KG1 (cell line): ENCODE results near the gene ERCC8.
"Not testable (repeated sequence)": the region's sequence is repeated elsewhere in the genome, so short reads cannot be mapped to it uniquely, and the experiment has no call there.

Experiments used
- DNase-seq: peaks from one replicate; lab custom pipeline; 2025; lab: John Stamatoyannopoulos, UW

Gene ERCC8, protein sequence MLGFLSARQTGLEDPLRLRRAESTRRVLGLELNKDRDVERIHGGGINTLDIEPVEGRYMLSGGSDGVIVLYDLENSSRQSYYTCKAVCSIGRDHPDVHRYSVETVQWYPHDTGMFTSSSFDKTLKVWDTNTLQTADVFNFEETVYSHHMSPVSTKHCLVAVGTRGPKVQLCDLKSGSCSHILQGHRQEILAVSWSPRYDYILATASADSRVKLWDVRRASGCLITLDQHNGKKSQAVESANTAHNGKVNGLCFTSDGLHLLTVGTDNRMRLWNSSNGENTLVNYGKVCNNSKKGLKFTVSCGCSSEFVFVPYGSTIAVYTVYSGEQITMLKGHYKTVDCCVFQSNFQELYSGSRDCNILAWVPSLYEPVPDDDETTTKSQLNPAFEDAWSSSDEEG

DNA sequence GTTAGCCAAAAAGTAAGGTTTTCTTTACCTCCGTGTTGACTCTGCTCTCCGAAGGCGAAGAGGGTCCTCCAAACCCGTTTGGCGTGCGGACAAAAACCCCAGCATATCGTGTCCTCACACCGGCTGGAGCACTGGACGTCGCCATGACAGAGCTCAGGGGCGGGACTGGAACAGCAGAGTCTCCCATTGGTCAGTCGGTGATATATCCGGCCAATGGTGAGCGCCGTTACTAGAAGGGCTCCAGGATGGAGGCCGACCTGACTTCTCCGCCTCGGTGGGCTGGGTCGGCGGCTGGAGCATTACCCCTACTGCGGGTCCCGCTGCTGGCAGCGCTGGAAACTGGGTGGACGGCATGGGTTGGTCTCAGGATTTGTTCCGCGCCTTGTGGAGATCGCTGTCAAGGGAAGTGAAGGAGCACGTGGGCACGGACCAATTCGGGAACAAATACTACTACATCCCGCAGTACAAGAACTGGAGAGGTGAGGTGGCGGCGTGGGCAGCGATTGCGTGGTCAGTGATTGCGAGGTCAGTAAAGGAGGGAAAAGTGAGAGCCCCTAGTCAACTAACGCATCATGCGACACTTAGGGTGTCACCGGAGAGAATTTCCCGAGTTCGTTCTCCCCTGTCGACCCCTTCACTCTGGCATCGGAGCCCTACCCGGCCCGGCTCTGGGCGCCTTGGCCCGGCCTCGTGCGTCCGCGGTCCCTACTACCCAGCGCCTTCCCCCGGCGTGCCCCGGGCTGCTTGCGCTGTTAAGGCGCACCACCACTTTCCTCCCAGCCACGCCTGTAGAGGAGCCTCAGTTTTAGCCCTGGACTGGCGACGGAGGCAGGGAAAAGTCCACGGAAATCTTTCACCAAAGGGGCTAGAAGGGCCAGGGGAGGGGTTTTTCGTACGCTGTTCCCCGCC, at the start of gene ERCC8, which contains the start of gene NDUFAF2:
ERCC8 (minus strand) TSS at position 167 of the 909 bp plus-strand sequence; CDS start at position 105, 62 bp downstream.
NDUFAF2 (plus strand) TSS at position 302 of the 909 bp plus-strand sequence; CDS start at position 353, 51 bp downstream.
- DNase-seq = peak; percentile 82

DNA sequence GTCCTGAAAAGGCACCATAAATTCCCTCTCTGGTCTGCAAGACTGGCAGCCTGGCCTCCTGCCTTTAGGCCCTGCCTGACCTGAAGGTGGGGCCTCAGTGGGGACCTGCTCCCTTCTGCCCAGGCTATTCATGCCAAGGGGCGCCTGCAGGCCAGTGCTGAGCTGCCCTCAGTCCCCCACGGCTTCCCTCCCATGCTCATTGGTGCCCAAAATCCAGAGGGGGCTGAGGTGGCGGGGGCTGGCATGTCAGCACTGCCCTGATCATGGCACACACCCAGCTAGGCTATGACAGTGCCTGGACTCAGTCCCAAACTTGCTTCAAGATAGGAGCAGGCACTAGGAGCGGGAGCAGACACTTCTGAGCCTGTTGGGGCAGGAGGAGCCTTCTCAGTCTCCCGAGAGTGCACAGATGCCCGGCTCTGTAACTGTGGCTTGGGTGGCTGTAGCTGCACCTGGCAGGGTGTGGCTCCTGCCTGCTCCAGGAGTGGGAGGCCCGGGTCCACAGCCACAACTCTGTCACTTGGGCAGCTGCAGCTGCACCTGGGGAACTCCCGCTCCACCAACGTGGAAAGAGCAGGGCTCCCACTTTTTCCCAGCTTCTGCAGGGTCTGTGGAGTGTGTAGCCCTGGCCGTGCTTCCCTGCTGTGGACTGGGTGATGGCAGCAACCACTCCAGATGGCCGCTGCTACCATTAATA, 49.2 kb upstream of the ERCC8 start:
- no peak for DNase-seq

DNA sequence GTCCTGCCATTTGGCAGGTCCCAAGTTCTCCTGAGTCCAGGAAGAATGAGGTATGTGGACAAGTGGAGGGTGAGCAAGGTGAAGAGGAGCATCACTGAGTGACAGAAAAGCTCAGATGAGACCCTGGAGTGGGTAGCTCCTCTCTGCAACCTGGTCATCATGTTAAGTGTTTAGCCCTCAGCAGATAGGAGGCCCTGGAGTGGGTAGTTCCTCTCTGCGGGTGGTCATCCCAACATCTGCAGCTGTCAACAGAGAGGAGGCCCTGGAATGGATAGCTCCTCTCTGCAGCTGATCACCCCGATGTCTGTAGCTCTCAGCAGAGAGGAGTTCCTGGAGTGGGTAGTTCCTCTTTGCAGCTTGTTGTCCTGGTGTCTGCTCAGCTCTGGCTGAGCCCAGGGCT, 48.6 kb upstream of the ERCC8 start:
- no peak for DNase-seq

DNA sequence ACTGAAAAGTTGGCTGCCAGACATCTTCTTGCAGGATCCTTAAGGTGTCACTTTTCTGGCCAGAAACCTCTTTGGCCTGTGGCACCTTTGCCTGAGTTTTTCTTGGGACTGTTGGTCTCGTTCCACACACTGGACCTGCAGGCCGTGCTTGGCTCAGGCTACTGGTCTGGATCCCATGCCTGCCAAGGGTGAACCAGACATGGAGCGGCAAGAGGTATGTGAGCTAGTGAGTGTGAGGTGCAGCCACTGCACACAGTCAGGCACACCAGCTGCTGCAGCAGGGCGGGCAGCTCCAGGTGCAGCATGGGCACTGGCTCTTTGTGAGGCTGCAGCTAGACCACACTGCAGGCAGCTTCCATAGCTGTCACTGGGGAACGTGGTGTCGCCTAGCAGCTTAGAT, 48.0 kb upstream of the ERCC8 start:
- DNase-seq = no peak

DNA sequence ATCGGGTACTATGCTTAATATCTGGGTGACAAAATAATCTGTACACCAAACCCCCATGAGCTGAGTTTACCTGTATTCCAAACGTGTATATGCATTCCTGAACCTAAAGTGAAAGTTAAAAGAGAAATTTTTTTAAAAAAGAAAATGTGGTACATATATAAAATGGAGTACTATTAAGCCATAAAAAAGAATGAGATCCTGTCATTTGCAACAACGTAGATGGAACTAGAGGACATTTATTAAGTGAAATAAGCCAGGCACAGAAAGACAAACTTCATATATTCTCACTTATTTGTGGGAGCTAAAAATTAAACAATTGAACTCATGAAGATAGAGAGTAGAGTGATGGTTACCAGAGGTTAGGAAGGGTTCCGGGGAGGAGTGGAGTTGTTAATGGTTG, 44.9 kb upstream of the ERCC8 start:
- DNase-seq = no peak

DNA sequence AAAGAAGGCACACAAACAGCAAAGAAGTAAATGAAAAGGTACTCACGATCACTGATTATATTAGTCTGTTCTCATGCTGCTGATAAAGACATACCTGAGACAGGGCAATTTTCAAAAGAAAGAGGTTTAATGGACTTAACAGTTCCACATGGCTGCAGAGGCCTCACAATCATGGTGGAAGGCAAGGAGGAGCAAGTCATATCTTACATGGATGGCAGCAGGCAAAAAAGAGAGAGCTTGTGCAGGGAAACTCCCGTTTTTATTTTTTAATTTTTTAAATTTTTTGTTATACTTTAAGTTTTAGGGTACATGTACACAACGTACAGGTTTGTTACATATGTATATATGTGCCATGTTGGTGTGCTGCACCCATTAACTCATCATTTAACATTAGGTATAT, 37.3 kb upstream of the ERCC8 start:
- DNase-seq = not testable (repeated sequence)

DNA sequence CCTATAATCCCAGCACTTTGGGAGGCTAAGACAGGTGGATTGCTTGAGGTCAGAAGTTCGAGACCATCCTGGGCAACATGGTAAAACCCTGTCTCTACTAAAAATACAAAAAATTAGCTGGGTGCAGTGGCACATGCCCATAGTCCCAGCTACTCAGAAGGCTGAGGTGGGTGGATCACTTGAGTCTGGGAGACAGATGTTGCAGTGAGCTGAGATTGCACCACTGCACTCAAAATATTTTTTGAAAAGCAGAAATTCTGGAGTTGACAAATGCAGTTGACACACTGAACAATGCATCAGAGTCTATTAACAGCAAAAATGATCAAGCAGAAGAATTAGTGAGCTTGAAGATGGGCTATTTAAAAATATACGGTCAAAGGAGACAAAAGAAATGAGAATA, 35.6 kb upstream of the ERCC8 start:
- DNase-seq = no peak

DNA sequence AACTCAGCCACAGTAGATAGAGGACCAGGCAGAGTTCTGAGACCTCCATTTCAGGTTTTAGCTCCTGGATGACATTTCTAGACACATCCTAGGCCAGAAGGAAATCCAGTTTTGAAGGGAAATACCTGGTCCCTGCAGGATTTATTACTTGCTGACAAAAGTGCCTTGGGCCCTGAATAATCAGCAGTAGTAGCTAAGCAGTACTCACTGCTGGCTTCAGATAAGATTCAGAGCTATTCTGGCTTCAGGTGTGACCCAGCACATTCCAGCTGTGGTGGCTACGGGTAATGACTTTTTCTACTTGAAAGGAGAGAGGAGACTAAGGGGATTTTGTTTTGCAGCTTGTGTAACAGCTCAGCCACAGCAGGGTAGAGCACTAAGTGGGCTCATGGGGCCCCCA, 34.1 kb upstream of the ERCC8 start:
- no peak for DNase-seq

DNA sequence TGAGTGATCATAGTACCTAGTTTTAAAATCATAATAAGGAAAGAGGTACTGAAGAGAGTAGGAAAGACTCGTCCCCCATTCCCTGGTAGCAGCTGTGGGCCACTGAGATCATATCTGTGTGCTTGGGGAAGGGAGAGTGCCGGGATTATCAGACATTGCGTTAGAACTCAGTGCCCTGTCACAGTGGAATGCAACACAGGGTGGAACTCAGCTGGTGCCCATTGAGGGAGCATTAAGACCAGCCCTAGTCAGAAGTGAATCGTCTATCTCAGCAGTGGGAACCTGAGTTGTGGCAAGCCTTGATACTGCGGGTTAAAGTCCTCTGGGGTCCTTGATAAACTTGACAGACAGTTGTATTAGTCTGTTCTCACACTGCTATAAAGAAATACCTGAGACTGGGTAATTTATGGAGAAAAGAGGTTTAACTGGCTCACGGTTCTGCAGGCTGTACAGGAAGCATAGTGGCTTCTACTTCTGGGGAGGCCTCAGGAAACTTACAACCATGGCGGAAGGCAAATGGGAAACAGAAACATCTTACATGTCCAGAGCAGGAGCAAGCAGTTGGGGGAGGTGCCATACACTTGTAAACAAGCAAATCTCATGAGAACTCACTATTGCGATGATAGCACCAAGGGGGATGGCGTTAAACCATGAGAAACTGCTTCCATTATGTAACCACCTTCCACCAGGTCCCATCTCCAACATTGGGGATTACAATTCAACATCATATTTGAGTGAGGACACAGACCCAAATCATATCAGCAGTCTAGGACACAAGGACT, 33.3 kb upstream of the ERCC8 start:
- DNase-seq = no peak

DNA sequence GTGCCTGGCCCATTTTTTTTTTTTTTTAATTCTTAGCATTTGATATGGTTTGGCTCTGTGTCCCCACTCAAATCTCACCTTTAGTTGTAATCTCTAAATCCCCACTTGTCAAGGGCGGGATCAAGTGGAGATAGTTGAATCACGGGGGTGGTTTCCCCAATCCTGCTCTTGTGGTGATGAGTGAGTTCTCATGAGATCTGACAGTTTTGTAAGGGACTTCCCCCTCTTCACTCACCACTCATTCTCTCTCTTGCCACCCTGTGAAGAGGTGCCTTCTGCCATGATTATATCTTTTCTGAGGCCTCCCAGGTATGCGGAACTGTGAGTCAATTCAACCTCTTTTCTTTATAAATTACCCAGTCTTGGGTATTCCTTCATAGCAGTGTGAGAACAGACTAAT, 27.4 kb upstream of the ERCC8 start:
- no peak for DNase-seq

DNA sequence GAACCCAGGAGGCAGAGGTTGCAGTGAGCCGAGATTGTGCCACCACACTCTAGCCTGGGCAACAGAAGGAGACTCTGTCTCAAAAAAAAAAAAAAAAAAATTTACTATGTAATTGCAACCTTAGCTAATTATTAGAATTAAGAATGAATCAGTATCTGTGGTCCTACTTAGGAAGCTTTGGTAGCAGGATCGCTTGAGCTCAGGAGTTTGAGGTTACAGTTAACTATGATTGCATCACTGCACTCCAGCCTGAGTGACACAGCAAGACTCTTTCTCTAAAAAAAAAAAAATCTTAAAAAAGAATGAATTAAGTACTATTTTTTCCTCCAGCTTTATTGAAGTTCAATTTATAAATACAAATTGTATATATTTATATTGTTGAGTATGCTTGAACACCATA, 16.8 kb upstream of the ERCC8 start:
- no peak for DNase-seq

DNA sequence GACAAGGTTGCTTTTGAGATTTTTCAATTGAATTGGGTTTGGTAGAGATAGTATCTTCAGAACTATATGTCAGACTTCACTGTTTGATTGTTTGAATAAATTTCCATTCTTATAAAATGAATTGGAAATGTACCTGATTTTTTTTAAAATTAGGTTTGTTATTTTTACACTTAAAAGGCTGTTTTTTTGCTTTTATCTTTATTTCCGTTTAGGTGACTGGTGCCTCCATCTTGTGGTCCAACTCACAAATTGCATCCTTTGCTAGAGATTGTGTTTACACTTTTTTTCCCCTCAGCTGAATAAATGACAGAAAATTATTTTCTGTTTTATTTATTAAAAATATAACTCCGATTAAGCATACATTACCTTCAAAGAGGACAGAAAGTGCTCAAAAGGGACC, 15.7 kb upstream of the ERCC8 start:
- DNase-seq = no peak

DNA sequence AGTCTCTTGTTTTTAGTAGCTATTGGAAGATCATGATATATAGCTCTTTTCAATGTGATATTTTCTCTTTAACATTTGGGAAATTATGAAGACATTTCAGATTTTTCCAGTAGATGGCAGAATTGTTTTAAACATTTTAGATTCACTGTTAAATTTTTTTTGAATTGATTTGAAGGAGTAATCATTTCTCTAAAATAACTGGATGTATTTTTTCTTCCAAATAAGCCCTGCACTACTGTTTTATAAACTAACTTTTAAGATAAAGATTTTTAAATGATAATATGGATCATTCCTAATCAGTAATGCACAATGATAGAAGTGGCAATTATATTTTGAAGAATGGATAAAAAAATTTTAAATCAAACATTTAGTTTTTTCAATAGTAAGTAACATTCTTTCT, 14.3 kb upstream of the ERCC8 start:
- peak; percentile 25 for DNase-seq

DNA sequence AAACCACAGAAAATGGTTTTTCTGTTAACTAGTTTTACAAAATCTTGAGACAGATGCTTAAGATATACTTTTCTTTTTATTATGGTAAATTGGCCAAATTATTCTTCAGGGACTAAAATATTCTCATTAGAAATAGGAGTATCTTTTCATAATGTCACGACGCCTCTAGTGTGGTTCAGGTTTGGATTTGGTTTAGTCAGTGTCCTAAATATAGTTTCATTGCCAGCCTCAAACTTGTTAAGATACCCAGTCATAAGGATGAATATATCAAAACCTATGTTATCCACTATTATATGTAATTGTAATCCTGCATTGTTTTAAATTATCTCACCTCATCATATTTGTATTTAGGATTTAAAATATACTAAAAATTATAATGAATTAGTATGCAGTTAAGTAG, 13.8 kb upstream of the ERCC8 start:
- no peak for DNase-seq

DNA sequence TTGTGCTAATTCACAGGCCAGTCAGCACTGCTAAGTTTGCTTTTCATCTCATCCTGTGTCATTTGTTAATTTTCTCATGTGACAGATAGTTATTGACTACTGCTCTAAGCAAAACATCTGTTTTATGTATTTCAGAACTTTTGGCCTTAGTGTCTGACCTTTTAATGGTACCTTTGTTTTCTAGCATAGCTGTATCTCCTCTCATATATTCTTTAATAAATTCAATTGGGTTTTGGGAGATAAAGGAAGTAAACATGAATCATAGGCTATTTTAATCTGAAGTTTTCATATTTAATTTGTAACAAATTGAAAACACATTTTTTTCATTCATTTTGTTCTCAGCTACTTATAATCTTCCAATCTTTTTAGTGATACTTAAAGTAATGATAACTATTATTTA, 13.2 kb upstream of the ERCC8 start:
- no peak for DNase-seq

DNA sequence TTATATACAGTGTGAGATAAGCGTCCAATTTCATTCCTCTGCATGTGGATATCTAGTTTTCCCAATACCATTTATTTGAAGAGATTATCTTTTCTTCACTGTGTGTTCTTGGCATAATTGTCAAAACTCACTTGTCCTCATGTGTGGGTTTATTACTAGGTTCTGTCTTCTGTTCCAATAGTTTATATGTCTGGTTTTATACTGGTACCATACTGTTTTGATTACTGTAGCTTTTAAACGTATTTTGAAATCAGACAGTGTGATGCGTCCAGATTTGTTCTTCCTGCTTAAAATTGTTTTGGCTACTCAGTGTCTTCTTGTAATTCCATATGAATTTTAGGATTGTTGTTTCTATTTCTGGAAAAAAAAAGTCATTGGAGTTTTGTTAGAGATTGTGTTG, 10.4 kb upstream of the ERCC8 start:
- no peak for DNase-seq

DNA sequence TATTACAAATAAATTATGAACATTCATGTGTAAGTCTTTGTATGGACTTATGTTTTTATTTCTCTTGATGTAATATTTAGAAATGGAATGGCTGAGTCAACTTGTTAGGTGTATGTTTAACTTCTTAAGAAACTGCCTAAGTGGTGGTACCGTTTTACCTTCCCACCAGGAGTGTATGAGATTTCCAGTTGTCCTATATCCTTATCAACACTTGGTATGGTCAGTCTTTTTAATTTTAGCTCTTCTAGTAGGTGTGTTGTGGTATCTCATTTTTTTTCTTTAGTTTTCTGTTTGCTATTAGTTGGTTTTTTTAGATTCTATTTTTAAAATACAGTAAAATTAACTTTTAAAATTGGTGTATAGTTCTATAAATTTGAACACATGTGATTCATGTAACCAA, 3.9 kb upstream of the ERCC8 start:
- DNase-seq = no peak

DNA sequence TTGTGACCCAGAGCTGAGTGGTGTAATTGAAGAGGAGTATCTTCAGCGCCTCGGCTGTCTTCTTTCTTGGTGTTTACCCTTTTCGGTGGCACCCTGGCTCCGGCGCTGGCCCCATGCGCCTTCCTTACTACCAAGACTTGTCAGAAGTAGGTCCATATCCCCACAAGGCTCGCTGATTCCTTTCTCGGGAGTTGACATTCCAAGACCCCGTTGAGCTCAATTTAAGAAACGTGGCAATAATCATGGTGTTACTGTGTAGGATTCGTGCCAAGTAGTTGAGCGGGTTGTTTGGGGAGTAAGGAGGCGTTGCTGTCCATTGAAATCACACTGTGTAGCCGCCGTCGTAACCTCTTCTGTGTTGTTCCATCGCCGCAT, 930 bp upstream of the ERCC8 start:
- DNase-seq = peak; percentile 65

DNA sequence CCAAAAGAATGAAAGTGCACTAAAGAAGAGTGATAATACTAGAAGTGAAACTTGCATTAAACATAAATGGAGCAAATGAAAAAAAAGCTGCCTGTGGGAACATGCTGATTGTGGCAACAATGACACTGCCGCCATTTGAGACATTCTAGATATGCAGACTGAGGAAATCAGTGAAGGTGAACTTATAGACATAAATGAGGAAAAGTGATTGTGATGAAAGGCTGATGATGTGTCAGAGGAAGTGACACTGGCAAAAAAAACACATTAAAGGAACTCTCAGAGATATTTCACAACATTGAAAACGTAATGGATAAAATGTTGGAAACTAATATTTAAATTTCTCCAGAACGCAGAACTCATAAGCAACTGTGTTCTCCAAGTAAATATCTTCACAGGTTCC, 1.2 kb downstream of the ERCC8 start:
- DNase-seq = no peak

DNA sequence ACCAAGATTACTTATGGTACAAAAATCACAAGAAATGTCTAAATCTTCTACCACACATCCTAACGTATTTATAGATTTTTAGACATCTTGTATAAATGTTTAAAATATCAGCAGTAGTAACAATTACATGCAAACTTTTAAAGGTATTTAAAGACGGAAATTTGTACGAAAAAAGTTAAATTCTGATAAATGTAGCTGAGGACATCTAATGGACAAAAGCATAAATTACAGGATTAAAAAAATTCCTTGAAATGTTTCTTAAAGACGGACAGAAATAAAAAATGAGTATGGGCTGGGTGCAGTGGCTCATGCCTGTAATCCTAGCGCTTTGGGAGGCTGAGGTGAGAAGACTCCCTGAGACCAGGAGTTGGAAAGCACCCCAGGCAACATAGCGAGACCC, 15.8 kb downstream of the ERCC8 start:
- DNase-seq = no peak

DNA sequence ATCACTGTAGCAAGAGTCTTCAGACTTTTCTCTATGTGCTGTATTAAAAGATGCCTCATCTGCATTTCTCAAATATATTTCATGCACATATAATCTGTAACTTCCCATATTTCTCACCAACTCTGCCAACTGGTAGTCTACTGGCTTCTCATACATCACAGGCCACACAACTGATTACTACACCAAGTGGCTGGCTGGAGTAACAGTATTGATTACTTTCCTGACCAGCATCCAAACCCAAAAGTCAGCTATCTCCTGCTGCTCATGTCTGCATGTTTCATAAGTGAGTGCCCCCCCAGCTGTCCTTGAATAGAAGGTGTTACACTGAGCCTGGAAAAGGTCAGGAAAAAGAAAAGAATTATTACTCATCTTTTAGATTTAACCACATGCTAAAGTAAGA, 17.4 kb downstream of the ERCC8 start:
- no peak for DNase-seq

DNA sequence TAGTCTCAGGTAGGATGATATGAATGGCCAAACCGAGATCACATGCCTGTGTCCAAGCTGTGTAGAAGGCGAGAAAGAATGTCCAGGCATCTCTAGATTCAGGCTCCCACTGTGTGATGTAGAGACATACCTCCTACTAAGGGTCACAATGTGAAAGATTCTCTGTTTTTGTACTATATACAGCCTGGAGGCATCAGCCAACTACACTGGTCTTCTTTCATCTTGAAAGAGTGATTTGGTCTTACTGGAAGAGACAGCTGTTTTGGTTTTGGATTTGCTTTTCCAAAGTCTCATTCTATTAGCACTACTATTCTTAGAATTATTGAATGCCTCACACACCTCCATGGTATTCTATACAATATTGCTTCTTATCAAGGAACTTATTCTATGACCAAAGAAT, 26.4 kb downstream of the ERCC8 start:
- no peak for DNase-seq
